ENCODE data around the gene PRSS36.
"Not testable (repeated sequence)": the region's sequence is repeated elsewhere in the genome, so short reads cannot be mapped to it uniquely, and the experiment has no call there.

Gene PRSS36

DNA sequence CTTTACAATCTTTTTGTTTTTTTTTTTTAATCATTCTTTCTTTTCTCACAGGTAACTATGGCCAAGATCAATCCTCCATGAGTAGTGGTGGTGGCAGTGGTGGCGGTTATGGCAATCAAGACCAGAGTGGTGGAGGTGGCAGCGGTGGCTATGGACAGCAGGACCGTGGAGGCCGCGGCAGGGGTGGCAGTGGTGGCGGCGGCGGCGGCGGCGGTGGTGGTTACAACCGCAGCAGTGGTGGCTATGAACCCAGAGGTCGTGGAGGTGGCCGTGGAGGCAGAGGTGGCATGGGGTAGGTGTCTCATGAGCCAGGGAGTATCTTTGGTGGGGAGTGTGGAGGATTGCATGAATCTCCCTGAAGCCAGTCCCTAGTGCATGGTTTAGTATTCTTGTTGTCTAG is 35.0 kb upstream of the PRSS36 start:
- DNase-seq (ENCODE audit: low read depth in 2 of 2, low spot score in 1 of 2), result no peak

DNA sequence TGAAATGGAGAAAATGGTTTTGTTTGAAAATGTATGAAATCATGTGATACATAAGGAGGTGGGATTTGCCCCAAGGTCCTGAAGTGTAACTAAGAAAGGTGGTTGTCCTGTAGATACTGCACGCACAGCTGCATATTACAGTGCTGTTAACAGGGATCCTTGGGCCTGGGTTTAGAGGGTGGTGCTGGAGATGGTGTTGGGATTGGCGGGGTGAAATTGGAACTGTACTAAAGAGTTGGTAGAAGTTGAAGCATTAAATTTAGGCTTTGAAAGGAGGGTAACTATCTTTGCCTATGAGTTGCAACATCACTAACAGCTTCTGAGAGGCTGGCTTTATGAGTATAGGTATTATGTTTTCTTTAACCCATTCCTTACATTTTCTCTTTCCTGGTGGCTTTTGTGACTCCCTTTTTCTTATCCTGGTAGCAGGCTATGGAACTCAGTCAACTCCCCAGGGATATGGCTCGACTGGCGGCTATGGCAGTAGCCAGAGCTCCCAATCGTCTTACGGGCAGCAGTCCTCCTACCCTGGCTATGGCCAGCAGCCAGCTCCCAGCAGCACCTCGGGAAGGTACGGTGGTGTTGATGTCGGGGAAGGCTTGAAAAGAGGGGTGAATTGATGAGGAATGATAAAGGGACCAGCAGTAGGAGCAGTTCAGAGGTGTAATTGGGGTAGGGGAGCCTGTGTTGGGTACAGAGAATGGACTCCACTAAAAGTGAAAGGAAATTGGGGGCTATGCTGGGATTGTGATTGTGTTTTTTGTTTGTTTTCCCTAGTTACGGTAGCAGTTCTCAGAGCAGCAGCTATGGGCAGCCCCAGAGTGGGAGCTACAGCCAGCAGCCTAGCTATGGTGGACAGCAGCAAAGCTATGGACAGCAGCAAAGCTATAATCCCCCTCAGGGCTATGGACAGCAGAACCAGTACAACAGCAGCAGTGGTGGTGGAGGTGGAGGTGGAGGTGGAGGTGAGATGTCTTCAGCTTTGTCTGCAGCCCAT is 33.9 kb upstream of the PRSS36 start:
- no peak for DNase-seq (ENCODE audit: low read depth in 2 of 2, low spot score in 1 of 2)

DNA sequence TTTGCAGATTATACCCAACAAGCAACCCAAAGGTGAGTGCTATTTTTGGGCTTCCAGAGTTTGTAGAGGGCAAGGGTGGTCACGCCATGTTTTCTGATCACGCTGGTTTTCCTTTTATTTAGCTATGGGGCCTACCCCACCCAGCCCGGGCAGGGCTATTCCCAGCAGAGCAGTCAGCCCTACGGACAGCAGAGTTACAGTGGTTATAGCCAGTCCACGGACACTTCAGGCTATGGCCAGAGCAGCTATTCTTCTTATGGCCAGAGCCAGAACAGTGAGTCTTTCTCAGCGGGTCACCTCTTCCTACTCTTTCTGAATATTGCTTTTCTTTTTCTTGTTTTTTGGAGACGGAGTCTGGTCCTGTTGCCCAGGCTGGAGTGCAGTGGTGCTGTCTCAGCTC is 32.5 kb upstream of the PRSS36 start:
- DNase-seq (ENCODE audit: low read depth in 2 of 2, low spot score in 1 of 2), result no peak

DNA sequence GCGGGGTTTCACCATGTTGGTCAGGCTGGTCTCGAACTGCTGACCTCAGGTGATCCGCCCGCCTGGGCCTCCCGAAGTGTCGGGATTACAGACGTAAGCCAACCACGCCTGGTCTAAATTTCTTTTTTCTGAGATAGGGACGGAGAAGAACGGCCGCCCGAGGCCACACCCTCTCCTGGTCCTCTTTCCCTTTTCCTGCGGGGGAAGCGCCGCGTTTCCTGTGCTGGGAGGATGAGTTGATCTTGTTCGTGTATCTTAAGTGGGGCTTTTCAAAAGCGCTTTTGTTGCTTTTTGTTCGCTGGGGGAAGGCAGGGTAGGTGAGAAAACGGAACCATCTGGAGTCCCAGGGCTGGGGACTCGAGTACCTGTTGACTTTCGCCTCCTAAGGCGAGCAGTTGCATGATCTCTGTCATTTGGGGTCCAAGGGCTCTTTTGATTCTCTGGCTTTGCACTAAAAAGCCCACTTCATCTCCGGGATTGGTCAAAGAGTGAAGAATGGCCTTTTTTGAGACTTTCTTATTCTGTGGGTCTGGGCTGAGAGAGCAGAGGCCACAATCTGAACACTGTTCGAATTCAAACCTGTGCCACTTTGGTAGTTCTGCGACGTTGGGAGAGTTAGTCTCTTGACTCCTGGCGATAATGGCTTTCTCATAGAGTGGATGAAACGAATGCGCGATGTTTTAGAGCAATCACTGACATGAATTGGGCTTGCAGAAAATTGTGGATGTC is 31.4 kb upstream of the PRSS36 start:
- no peak for DNase-seq (ENCODE audit: low read depth in 2 of 2, low spot score in 1 of 2)

DNA sequence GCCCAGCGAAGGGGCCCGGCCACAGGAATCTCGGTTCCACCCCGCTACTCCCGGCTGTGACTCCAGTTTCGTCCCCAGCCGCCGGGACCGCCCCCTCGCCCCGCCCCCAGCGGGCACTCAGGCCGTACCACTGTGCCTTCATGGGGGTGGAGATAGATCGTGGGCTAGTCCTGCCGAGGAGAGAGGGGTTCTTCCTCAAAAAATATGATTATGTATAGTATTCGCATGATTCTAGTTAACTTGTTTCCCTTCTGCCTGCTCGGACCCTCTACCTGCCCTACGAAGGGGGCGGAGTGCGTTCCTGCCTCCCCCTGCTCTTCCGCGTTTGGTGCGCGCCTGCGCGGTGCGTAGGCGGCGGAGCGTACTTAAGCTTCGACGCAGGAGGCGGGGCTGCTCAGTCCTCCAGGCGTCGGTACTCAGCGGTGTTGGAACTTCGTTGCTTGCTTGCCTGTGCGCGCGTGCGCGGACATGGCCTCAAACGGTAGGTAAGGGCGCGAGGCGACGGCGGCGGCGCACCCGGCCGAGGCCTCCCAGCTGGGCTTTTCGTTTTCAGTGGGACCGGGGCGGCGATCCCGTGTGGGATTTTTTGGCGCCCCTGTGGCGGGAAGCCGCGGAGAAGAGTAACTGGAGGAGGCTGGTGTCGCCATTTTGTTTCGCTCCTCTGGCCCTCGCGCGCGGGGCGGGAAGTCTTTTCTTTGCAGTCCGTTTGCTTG is 30.0 kb upstream of the PRSS36 start, which contains the start of gene FUS:
FUS (plus strand) TSS at position 393 of the 713 bp plus-strand sequence; CDS start at position 469, 76 bp downstream.
- DNase-seq (ENCODE audit: low read depth in 2 of 2, low spot score in 1 of 2), result peak; percentile 71 to 80

DNA sequence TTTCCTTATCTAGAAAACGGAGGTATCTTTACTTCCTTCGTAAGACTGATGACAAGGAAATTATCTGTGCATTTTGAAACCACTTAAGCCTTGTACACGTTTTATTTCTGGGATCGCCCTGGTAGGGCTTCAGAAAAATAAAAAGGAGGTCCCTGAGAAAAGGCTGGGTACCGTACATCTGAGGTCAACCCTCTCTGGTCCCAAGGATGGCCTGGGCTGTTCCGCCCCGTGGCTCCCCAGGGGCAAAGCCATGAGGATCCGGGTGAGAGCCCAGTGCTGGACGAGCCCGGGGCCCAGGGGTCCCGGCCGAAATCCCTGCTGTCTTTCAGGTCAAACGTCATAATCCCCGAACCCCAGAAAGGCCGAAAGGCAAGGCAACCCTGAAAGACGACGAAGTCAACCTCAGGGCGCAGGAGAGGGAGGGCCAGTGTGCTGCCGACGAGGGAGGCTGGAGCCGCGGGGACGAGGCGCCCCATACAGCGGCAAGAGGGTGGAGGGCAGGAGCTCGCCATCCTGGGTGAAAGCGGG is 29.4 kb upstream of the PRSS36 start:
- DNase-seq (ENCODE audit: low read depth in 2 of 2, low spot score in 1 of 2), result no peak

DNA sequence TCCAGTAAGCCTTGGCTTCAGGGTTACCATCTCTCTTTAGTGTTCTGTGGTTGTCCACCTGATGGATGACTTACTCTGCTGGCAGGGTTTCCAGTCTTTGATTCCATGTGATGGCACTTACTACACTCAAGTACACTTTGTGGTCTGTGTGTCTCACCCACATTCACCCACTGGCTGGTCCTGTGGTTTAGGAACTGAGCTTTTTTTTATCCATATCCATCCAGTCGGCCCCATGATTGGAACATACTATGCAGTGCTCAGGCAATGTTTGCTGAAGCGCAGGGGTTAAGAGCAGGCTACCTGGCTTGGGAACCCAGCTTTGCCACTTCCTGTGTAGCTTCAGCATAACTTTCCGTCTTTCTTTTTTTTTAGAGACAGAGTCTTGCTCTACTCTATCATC is 27.3 kb upstream of the PRSS36 start:
- peak in 1 of 2 donors; percentile 21 for DNase-seq (ENCODE audit: low read depth in 2 of 2, low spot score in 1 of 2)

DNA sequence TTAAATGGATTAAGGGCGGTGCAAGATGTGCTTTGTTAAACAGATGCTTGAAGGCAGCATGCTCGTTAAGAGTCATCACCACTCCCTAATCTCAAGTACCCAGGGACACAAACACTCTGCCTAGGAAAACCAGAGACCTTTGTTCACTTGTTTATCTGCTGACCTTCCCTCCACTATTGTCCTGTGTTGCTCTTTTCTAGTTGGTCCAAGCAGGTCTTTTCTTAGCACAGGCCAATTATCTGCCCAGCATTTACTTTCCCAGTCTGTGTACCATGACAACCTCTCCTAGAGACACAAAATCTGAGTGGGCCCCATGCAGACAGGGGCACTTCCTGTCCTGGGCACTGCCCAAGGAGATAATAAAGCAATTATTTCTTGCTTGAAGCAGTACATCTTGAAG is 20.2 kb upstream of the PRSS36 start:
- not testable (repeated sequence) for DNase-seq (ENCODE audit: low read depth in 2 of 2, low spot score in 1 of 2)

DNA sequence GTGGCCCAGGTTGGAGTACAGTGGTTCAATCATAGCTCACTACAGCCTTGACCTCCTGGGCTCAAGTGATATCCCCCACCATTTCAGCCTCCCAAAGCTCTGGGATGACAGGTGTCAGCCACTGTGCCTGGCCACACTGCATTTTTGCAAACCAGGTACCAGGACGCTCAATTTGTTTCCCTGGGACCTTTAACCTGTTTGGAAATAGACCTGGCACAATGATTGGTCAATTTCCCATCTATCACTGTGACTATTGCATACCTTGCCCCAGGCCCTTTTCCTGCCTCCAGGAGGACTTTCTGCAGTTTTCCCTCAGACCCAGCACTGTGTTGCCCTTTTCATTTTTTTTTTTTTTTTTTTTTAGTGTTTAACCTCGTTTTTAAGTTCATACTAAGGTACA is 19.0 kb upstream of the PRSS36 start:
- no peak for DNase-seq (ENCODE audit: low read depth in 2 of 2, low spot score in 1 of 2)

DNA sequence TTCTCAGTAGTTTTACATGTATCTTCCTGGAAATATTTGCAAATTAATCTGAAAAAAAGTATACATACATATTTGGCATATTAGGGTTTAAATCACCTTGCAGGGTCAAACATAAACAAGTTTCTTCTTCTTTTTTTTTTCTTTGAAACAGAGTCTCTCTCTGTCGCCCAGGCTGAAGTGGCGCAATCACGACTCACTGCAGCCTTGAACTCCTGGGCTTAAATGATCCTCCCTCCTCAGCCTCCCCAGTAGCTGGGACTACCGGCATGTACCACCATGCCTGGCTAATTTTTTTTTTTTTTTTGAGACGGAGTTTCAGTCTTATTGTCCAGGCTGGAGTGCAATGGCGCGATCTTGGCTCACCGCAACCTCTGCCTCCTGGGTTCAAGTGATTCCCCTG is 17.4 kb upstream of the PRSS36 start:
- DNase-seq (ENCODE audit: low read depth in 2 of 2, low spot score in 1 of 2), result no peak

DNA sequence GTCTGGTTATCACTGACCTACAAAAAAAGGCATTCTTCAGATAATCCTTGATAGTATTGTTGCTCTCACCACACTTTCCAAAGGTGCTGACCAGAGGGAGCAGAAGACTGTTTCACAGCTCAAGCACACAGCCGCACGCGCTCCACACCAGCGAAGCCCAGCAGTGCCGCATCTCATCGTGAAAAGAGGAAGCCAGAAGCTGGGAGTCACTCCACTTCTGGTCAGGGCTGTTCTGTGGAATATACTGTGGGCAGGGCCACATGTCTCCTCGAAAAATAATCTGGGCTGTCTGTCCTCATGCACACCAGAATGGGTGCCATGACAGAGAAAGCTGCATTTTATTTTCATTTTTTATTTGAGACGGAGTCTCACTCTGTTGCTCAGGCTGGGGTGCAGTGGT is 7.3 kb upstream of the PRSS36 start:
- no peak for DNase-seq (ENCODE audit: low read depth in 2 of 2, low spot score in 1 of 2)

DNA sequence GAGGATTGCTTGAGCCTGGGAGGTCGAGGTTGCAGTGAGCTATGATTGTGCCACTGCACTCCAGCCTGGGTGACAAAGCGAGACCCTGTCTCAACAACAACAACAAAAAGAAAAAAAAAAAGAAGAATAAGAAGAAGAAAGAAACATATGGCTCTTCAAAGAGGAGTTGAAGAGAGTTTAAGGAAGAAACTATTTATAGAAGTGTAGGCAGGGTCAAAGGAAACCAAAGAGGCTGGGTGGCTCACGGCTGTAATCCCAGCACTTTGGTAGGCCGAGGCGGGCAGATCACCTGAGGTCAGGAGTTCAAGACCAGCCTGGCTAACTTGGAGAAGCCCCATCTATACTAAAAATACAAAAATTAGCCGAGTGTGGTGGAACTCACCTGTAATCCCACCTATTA is 1.1 kb upstream of the PRSS36 start:
- DNase-seq (ENCODE audit: low read depth in 2 of 2, low spot score in 1 of 2), result not testable (repeated sequence)

DNA sequence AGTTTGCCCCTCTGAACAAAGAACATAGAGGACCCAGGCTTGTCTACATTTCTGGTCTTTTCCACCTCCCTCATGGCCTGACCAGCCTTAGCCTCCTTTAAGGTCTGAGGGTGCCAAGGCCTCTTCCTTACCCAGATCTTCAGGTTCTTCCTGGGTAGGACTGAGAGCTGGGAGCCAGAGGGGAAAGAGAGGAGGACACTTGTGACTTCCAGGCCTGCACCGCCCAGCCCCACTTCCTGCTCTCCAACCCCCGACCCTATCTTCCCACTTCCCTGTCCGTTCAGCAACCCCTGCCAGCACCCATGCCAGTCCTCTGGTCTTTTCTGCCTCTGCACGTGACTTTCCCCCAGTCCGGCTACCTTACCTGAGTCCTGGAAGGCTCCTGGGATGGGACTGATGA is 534 bp downstream of the PRSS36 start:
- DNase-seq (ENCODE audit: low read depth in 2 of 2, low spot score in 1 of 2), result no peak

DNA sequence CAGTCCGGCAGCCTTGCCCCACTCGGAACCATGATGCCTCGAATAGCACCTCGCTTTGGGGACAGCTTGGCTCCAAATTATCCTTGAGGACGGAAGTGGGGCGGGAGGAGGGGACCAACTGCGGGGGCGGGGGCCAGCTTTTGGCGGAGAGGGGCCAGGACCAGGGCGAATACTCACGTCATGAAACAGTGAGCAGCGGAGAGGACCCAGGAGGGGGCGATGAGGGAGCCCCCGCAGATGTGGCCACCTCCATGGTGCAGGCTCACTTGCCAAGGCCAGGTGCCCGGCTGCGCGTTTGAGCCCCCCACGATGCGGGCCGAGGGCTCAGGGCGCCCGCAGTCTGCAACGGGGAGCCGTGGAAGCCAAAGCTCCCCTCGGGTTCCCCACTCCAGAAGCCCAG is 970 bp downstream of the PRSS36 start:
- no peak for DNase-seq (ENCODE audit: low read depth in 2 of 2, low spot score in 1 of 2)

DNA sequence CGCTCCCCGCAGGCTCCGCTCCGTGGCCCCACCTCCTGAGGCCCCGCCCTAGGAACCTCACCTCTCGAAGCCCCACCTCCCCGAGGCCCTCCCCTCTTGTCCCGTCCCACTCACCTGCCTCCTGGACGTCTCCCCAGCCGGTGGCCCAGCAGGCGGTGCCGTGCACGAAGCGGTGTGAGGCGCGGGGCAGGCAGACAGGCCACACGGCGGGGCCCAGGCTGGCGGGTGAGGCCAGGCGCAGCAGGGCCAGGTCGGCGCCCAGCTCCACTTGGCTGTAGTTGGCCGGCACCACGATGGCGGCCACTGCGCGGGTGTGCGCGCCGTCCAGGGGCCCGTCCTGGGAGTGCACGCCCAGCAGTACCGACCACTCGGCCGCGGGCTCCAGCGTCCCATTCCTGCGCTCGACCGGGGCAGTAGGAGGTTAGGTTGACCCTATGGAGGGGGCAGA is 1.6 kb downstream of the PRSS36 start:
- DNase-seq (ENCODE audit: low read depth in 2 of 2, low spot score in 1 of 2), result no peak

DNA sequence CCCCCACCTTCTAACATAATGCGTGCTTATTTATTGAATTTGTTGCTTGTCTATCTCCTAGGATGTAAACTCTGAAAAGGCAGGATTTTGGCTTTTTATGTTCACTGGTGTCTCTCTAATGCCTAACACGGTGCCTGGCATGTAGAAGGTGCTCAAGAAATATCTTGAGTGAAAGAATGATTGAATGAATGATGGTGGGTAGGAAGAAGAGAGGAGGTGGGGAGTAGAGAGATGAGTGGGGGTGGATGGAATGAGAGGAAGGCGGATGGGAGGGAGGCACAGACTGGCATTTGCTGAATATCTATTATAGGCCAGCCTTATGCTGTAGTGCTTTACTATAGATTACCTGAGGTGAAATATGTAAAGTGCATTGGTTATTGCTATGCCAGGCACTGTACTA is 2.3 kb downstream of the PRSS36 start:
- DNase-seq (ENCODE audit: low read depth in 2 of 2, low spot score in 1 of 2), result no peak

DNA sequence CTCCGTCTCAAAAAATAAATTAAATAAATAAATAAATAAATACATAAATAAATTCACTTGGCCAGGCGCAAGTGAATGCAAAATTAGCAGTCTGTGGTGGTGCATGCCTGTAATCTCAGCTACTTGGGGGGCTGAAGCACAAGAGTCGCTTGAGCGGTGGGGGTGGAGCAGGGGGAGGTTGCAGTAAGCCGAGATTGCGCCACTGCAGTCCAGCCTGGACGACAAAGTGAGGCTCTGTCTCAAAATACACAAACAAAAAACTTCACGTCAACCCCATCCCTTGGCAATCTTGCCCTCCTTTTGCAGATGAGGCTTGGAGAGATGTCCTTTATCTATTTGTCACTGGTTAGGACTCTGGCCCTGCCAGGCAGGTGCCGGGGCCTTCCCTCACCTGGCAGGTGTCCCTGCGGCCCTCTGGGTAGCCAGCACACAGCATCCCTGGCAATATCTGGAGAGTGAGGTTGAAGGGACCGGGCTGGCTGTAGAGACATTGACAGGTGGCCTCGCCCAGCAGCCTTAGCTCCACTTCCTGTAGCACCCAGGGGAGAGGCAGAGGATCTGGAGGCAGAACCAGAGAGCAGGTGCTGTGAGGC is 4.4 kb downstream of the PRSS36 start:
- no peak for DNase-seq (ENCODE audit: low read depth in 2 of 2, low spot score in 1 of 2)

DNA sequence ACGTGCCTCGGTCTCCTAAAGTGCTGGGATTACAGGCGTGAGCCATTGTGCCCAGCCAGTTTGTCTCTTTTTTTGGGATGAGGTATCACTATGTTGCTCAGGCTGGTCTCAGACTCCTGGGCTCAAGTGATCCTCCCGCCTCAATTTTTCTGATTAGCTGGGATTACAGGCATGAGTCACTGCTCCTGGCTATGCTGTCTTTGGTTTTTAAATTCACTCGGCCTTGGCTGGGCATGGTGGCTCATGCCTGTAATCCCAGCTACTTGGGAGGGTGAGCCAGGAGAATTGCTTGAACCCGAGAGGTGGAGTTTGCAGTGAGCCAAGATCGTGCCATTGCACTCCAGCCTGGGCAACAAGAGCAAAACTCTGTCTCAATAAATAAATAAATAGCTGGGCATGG is 5.4 kb downstream of the PRSS36 start:
- not testable (repeated sequence) for DNase-seq (ENCODE audit: low read depth in 2 of 2, low spot score in 1 of 2)

DNA sequence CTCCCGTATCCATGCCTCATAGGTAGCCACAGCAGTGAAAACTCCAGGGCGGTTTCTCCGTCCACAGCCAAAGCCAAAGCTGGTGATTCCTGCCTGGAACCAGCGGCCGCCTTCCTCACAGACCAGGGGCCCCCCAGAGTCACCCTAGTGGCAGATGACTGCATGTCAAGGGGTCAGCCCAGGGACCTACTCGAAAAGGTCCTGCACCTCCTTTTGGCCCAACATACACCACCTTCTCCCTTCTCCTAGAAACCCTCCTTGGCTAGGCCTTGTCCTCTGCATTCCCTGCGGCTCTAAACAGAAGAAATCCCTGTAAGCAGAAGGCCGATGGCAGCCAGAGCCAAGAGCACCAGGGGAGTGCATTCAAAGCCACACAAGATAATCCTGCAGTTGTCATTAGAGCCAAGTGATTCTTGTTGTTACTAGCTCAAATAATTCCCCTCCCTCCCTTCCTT is 6.1 kb downstream of the PRSS36 start:
- DNase-seq (ENCODE audit: low read depth in 2 of 2, low spot score in 1 of 2), result no peak

DNA sequence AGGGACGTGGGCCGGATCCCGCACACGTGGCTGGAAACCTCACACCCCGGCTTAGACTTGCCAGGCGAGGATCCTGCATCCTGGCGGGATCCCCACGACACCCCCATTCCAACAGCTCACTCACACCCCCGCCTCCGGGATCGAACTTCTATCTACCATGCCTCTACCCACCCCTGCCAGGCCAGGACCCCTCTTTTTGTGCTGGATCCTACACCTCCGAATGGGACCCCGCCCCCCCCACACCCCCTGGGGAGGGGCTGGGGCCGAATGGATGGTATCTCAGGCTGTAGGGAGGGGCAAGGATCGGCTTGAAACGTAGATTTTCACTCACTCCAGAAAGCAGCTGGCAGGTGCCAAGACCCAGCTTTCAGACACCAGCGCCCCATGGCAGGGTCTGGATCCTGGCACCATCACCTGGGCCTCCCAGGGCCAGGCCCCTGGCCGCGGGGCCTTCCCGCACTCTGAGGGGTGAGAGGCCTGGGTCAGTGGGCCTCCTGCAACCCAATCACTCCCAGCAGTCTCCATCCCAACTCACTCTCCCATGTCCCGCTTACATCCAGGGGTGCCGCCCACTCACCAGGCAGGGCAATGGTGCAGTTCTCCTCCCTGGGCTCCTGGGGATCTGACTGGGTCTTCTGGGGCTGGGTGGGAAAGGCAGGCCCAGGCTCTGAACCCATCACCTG is 6.7 kb downstream of the PRSS36 start:
- no peak for DNase-seq (ENCODE audit: low read depth in 2 of 2, low spot score in 1 of 2)
